HG02870 (cell line): Measurements from ENCODE around the gene MED4.
A peak's percentile ranks its signal among the peaks of the same experiment; 100 is the strongest.

Experiments used
- ATAC-seq: cut with Tn5 transposase; IDR thresholded peaks from one replicate; pipeline ENCODE4 v1.9.1; 2021; ENCODE audit warnings: mild to moderate bottlenecking, moderate library complexity; ENCODE audit not compliant: unreplicated experiment

The MED4 gene, protein sequence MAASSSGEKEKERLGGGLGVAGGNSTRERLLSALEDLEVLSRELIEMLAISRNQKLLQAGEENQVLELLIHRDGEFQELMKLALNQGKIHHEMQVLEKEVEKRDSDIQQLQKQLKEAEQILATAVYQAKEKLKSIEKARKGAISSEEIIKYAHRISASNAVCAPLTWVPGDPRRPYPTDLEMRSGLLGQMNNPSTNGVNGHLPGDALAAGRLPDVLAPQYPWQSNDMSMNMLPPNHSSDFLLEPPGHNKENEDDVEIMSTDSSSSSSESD

DNA sequence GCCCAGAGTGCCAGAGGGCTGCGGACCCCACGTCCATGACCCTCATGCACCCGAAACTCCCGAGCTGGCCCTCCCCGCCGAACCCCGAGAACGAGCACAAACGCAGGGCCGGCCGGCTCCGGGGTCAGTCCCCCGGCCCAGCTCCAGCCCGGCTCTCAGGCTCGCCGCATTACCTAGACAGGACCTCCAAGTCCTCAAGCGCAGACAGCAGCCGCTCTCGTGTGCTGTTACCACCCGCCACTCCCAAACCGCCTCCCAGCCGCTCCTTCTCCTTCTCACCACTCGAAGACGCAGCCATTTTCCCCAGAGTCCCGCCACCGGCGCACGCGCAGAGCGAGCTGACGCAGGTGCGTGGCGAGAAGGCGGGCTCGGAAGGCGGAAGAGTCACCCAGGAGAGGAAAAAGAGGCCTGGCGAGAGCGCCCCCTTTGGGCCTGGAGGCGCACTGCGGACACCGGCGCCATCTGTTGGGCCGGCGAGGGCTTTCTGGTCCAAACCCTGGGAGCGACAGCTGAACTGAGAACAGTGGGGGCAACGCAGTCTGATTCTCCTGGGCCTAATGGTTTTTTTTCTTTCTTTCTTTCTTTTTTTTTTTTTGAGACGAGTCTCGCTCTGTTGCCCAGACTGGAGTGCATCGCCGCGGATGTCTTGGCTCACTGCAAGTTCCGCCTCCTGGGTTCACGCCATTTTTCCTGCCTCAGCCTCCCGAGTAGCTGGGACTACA lies at the start of gene MED4:
Gene MED4, minus strand, starts transcription at position 324 of the 722 bp plus-strand sequence. Its CDS starts 26 bp downstream, at position 298.
- peak; percentile 87 for ATAC-seq

DNA sequence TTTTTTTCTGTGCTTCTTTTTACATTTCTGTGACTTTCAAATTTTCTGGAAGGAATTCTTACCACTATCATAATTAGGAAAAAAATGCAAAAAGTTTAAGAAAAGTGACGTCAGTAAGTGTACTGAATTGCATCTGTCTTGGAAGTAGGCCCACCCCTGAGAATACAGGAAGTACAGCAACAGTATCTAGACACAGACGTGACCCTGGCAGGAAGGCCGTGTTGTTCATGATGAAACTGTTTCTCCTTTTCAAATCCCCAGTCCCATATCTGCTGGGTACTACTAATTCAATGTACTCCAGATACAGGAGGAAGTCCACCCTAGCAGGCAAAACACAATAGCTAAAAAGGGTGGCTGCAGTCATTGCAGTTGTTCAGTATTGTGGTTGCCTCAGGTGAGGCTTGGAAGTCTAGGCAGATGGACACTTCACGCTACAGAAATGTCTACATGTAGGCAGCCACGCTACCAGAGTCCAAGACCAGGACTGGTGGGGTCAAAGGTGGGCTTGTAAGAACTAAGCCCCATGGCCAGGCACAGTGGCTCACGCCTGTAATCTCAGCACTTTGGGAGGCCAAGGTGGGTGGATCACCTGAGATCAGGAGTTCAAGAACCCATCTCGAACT lies 49.6 kb upstream of the MED4 start:
- ATAC-seq = no peak

DNA sequence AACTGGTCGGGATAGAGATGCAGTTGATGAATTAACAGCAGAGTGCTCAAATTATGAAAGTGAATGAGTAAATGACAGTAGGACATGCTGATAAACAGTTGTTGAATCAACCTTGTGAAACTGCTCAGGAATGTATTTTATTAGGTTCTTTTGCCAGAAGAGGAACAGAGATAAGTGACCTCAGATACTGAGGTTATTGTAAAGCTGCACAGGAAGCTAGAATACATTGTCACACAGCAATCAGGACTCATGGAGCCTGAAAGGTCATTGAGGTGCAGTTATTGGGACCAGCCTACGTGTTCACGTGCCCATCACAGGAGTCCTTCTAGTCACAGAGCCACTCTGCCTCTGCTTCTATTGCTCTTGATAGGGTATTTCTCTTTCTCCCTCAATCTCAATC lies 47.5 kb upstream of the MED4 start:
- ATAC-seq = peak; percentile 78

GRCh38 chr13:48138270-48138669 lies 43.4 kb upstream of the MED4 start:
- no peak for ATAC-seq

GRCh38 chr13:48132961-48133360 lies 38.1 kb upstream of the MED4 start:
- no peak for ATAC-seq

- no peak for ATAC-seq
Measured at GRCh38 chr13:48131533-48131932, 36.6 kb upstream of the MED4 start.

GRCh38 chr13:48126944-48127830 lies 32.3 kb upstream of the MED4 start:
- ATAC-seq = peak; percentile 61

DNA sequence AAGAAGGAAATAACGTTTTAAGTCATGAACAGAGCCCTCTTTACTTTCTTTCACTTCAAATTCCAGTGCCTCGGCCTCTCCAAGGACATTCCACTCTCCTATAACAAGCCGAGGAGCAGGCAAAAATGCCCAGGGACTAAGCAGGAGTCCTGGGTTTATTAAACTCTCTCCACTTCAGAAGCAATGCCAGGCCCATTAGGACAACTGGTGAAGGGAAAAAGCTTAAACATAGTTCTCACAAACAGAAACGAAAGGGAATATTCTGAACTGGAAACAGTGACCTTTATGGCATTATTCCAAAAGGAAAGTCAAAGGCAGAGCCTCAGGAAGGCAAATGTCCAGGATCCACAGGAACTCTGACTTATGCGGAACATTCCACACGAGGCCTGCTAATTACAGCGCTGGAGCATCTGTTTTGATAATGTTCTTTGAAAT lies 30.9 kb upstream of the MED4 start:
- no peak for ATAC-seq

- no peak for ATAC-seq
Measured at GRCh38 chr13:48123812-48124211, 28.9 kb upstream of the MED4 start.

- ATAC-seq = no peak
Measured at GRCh38 chr13:48121733-48122132, 26.8 kb upstream of the MED4 start.

DNA sequence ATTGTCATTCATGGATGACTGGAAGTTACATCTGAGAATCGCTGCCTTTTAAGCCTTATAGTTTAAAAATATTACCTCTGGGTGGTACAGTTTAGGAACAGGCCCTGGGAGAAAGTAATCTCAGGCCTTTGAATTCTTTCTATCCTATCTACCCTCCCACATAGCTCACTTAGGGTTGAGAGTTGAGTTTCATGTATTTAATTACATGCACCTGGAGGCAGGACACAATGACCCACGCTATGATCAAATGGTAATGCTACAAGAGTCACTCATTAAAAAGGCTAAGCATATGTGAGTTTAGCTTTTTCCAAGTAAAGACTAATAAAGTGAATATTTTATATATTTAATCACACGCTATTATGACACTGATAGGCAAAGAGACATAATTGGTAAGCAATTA lies 25.3 kb upstream of the MED4 start:
- ATAC-seq = no peak

GRCh38 chr13:48118030-48118429 lies 23.1 kb upstream of the MED4 start:
- ATAC-seq = no peak

GRCh38 chr13:48116808-48117207 lies 21.9 kb upstream of the MED4 start:
- no peak for ATAC-seq

DNA sequence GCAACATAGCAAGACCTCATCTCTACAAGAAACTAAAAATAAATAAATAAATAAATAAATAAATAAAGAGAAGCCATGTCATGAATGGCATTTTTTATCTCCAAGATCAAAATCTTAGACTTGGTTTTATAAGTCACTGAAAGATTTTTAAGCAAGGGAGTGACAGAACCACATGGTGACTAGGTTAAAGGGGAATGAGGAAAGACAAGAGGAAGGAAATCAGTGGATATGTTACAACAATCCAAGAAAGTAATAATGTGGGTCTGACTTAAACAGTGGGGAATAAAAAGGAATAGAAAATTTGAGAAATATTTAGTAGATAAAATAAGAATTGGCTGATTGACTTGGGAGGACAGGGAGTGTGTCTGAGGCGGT lies 18.8 kb upstream of the MED4 start:
- ATAC-seq = no peak

GRCh38 chr13:48112896-48113755 lies 18.2 kb upstream of the MED4 start:
- ATAC-seq = no peak

GRCh38 chr13:48110931-48111721 lies 16.2 kb upstream of the MED4 start:
- ATAC-seq = no peak

- no peak for ATAC-seq
Measured at GRCh38 chr13:48110132-48110868, 15.4 kb upstream of the MED4 start.

DNA sequence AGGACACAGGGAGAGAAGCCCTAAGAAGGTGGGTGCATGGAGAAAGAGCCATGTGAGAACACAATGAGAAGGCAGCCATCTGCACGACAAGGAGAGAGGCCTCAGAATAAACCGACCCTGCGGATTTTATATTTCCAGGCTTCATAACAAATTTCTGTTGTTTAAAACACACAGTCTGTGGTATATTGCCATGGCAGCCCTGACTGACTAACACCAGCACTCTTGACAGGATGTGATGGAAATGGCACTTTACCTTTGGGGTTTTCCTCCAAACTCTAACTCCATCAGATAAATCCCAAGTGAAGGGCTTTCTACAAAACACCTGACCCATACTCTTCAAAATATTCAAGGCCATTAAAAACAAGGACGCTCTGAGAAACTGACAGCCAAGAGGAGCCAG lies 13.2 kb upstream of the MED4 start:
- ATAC-seq = no peak

DNA sequence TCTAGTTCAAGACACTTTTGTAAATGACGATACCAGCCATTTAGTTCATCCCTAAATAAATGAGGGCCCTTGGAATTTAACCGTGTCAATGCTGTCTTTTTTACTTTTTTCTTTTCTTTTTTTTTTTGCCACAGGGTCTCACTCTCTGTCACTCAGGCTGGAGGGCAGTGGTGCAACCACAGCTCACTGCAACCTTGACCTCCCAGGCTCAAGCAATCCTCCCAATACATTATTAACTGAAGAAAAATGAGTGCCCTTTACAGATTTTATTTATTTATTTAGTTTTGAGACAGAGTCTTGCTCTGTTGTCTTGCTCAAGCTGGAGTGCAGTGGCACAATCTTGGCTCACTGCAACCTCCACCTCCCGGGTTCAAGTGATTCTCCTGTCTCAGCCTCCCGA lies 2.9 kb upstream of the MED4 start:
- no peak for ATAC-seq
